ENCODE measurements around the gene CLHC1. TPM values are rescaled to one million over a fixed set of nuclear protein-coding genes. Genes with fewer than 3 reads are reported as not detected.
A peak's percentile ranks its signal among the peaks of the same experiment; 100 is the strongest.
"Not testable (repeated sequence)": the region's sequence is repeated elsewhere in the genome, so short reads cannot be mapped to it uniquely, and the experiment has no call there.

The CLHC1 gene
- total RNA-seq, 2 experiments from 2014 or later: 4.0 to 6.1 TPM

DNA sequence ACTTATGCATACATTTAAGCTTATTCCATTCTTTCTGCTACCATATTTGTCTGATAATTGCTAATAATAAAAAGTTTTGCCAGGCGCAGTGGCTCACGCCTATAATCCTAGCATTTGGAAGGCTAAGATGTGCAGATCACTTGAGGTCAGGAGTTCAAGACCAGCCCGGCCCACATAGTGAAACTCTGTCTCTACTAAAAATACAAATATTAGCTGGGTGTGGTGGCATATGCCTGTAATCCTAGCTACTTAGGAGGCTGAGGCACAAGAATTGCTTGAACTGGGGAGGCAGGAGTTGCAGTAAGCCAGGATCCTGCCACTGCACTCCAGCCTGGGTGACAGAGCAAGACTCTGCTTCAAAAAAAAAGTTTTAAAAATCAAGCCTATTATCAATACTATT, 27.5 kb upstream of the CLHC1 start:
- H3K9me3 Mint-ChIP-seq (ENCODE audit: low read depth); H3K27ac Mint-ChIP-seq; DNase-seq; ATAC-seq; POLR2A ChIA-PET; intact Hi-C loops (cut with DNase I, micrococcal nuclease); H3K4me1 Mint-ChIP-seq; H3K4me3 Mint-ChIP-seq; H3K27me3 Mint-ChIP-seq: not testable (repeated sequence)
- H3K36me3 Mint-ChIP-seq (ENCODE audit: low read depth): peaks cover 23% of the 10 kb centered on the region
- CTCF ChIA-PET: interaction anchor here (0.7 to 1.1 kb wide), 2 partner anchors 15 to 361 kb away, joined by 3 to 4 read pairs; no protein-coding TSS in a partner anchor

DNA sequence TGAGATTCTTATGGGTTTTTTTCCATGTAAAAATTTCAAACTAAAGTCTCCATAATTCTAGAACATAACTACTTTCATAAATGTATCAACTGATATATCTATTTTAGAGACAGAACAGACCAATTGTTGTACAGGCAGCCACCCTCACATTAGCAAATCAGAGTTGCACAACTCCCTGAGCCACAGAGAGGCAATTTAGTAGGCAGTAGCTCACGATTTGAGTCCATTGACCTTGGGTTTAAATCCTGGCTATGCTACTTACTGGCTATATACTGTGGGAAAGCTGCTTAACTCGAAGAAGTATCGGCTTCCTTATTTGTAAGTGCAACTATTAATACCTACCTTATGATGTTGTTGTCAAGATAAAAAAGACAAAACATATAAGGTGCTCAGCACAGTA, 20.7 kb upstream of the CLHC1 start:
- Mint-ChIP-seq H3K4me3 (no peak overlapping the region), H3K27me3 (no peaks in the 10 kb centered on the region), H3K27ac (no peak overlapping the region), H3K4me1 (no peaks in the 10 kb centered on the region), H3K9me3 (ENCODE audit: low read depth) (no peaks in the 10 kb centered on the region), H3K36me3 (ENCODE audit: low read depth) (peaks cover 30% of the 10 kb centered on the region)
- ATAC-seq (no peak), DNase-seq (no peak)
- POLR2A ChIA-PET: no interaction called here
- intact Hi-C loops (cut with DNase I, micrococcal nuclease): no loop called here
- CTCF ChIA-PET: no interaction called here

DNA sequence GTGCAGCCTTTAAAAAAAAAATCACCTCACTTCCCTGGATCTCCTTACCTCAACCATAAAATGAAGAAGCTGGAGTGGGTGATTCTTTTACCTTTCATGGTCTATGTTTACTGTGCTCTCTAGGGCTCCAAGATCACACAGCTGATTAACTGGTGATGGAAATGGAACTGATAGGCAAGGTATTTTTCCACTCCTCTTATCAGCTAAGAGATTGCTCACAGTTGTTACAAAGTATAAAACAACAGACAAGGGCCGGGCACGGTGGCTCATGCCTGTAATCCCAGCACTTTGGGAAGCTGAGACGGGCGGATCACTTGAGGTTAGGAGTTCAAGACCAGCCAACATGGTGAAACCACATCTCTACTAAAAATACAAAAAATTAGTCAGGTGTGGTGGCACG, 14.9 kb upstream of the CLHC1 start:
- ATAC-seq (no peak), DNase-seq (no peak)
- ChIA-PET CTCF (no interaction called here), POLR2A (interaction anchor here (1.6 kb wide), 1 partner anchor 272 kb away, joined by 3 read pairs; the partner anchor contains the start of gene CFAP36)
- Mint-ChIP-seq H3K27ac (no peak overlapping the region), H3K36me3 (ENCODE audit: low read depth) (peaks cover 34% of the 10 kb centered on the region), H3K27me3 (no peaks in the 10 kb centered on the region), H3K4me1 (no peaks in the 10 kb centered on the region), H3K9me3 (ENCODE audit: low read depth) (no peaks in the 10 kb centered on the region), H3K4me3 (no peak overlapping the region)
- intact Hi-C loops (cut with DNase I, micrococcal nuclease): no loop called here

DNA sequence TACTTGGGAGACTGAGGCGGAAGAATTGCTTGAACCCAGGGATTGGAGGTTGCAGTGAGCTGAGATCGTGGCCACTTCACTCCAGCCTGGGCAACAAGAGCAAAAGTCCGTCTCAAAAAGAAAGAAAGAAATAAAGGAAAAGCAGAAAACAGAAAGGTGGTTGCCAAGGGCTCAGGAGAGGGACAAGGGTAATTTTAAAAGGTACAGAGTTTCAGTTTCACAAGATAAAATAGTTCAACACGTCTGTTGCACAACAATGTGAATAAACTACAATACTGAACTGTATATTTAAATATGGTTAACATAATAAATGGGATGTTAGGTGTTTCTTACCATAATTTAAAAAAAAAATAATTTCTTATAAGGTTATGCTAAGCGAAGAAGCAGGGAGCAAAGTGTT, 13.3 kb upstream of the CLHC1 start:
- CTCF ChIA-PET: interaction anchor here (0.8 kb wide), 1 partner anchor 23 kb away, joined by 4 read pairs; no protein-coding TSS in a partner anchor
- POLR2A ChIA-PET: no interaction called here
- Mint-ChIP-seq H3K27ac (no peak overlapping the region), H3K9me3 (ENCODE audit: low read depth) (no peaks in the 10 kb centered on the region), H3K27me3 (no peaks in the 10 kb centered on the region), H3K4me1 (no peaks in the 10 kb centered on the region), H3K36me3 (ENCODE audit: low read depth) (peaks cover 33% of the 10 kb centered on the region), H3K4me3 (no peak overlapping the region)
- intact Hi-C loops (cut with DNase I, micrococcal nuclease): no loop called here
- ATAC-seq (no peak), DNase-seq (no peak)

DNA sequence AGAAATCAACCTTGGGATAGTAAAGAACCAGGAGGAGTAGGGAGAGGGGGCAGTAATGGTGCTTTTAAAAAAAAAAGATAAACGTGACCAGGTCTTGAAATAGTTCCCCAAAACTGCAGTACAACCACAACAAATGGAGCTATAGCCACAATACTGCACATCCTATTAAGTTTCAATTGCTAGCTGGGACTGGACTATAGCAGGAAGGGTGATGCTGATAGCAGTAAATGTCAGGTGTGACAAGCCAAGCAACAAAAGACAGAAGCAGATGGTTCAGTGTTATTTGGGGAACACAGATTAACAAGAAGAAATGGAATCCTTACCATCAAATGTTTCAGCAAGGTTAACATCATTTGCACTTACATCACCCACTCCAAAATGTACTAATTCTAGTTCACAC, 10.5 kb upstream of the CLHC1 start:
- Mint-ChIP-seq H3K4me3 (no peak overlapping the region), H3K27ac (no peak overlapping the region), H3K27me3 (no peaks in the 10 kb centered on the region), H3K36me3 (ENCODE audit: low read depth) (peaks cover 30% of the 10 kb centered on the region), H3K9me3 (ENCODE audit: low read depth) (no peaks in the 10 kb centered on the region), H3K4me1 (no peaks in the 10 kb centered on the region)
- ATAC-seq: no peak
- ChIA-PET CTCF (no interaction called here), POLR2A (no interaction called here)
- intact Hi-C loops (cut with DNase I, micrococcal nuclease): no loop called here
- no peak for DNase-seq

DNA sequence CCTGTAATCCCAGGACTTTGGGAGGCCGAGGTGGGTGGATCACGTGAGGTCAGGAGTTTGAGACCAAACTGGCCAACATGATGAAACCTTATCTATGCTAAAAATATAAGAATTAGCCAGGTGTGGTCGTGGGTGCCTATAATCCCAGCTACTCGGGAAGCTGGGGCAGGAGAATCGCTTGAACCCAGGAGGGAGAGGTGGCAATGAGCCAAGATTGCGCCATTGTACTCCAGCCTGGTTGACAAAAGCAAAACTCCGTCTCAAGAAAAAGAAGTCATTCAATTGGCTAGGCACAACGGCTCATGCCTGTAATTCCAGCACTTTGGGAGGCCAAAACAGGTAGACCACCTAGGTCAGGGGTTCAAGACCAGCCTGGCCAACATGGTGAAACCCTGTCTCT, 9.5 kb upstream of the CLHC1 start:
- H3K4me3 Mint-ChIP-seq; H3K27me3 Mint-ChIP-seq; CTCF ChIA-PET; H3K27ac Mint-ChIP-seq; DNase-seq; POLR2A ChIA-PET; intact Hi-C loops (cut with DNase I, micrococcal nuclease); ATAC-seq; H3K9me3 Mint-ChIP-seq (ENCODE audit: low read depth); H3K4me1 Mint-ChIP-seq: not testable (repeated sequence)
- H3K36me3 Mint-ChIP-seq (ENCODE audit: low read depth): peaks cover 30% of the 10 kb centered on the region

DNA sequence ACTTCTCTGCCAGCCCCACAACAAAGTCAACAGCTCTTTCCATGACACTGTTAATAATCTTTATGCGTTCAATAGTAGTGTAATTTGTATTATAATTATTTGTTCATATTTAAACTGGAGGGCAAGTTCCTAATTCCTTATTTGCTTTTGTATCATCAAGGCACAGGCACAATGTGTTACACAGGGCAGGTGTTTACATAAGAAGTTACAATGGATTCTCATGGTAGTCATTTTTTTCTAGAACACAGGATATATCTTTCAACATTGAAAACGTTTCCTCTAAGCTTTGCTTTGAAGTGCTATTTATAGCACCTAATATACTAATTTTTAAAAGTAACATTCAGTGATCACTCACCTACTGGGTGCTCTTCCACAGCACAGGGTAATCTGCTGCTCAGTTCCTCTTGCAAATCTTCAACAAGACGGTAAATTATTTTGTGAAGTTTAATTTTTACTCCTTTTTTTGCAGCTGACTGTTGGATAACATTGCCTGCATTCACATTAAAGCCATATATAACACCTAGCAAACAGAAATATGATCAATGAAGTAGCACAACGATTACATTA, 7.6 kb upstream of the CLHC1 start:
- Mint-ChIP-seq H3K4me3 (no peak overlapping the region), H3K27ac (no peak overlapping the region), H3K27me3 (no peaks in the 10 kb centered on the region), H3K9me3 (ENCODE audit: low read depth) (no peaks in the 10 kb centered on the region), H3K4me1 (peaks cover 14% of the 10 kb centered on the region), H3K36me3 (ENCODE audit: low read depth) (peaks cover 45% of the 10 kb centered on the region)
- POLR2A ChIA-PET: no interaction called here
- intact Hi-C loops (cut with DNase I, micrococcal nuclease): loop anchor here in 1 of 2 experiments (10.0 kb wide), 1 partner anchor 515 kb away; the partner anchor contains the start of gene EML6
- ATAC-seq (no peak), DNase-seq (no peak)
- CTCF ChIA-PET: no interaction called here

DNA sequence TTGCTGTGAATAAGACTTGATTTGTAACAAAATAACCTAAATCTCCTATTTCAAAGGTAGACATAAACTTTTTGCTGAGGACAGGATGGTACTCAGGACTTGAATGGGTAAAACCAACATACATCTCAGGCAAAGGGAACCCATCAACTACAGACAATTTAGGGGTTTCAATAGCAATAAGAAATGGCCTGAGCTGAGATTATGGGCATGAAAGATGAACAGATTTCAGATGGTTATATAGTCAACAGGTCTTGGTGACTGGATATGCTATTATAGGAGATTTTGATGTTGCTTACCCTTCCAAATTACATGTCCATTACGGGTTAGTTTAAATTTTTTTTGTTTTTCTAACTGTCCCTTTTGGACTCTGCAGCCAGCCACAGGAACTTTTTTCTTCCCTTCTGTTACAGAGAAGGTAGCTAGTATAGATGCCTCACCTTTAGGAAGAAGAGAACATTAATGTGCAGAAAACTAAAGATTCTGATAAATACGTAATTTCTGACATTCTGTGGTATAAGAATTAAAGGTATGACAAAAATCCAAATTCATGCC, 5.0 kb upstream of the CLHC1 start:
- ATAC-seq (no peak), DNase-seq (no peak)
- intact Hi-C loops (cut with DNase I, micrococcal nuclease): loop anchor here in 1 of 2 experiments (10.0 kb wide), 1 partner anchor 512 kb away; the partner anchor contains the start of gene EML6
- Mint-ChIP-seq H3K4me3 (no peak overlapping the region), H3K27me3 (no peaks in the 10 kb centered on the region), H3K27ac (no peak overlapping the region), H3K36me3 (ENCODE audit: low read depth) (peaks cover 61% of the 10 kb centered on the region), H3K4me1 (peaks cover 28% of the 10 kb centered on the region), H3K9me3 (ENCODE audit: low read depth) (no peaks in the 10 kb centered on the region)
- CTCF ChIA-PET: no interaction called here
- POLR2A ChIA-PET: no interaction called here

DNA sequence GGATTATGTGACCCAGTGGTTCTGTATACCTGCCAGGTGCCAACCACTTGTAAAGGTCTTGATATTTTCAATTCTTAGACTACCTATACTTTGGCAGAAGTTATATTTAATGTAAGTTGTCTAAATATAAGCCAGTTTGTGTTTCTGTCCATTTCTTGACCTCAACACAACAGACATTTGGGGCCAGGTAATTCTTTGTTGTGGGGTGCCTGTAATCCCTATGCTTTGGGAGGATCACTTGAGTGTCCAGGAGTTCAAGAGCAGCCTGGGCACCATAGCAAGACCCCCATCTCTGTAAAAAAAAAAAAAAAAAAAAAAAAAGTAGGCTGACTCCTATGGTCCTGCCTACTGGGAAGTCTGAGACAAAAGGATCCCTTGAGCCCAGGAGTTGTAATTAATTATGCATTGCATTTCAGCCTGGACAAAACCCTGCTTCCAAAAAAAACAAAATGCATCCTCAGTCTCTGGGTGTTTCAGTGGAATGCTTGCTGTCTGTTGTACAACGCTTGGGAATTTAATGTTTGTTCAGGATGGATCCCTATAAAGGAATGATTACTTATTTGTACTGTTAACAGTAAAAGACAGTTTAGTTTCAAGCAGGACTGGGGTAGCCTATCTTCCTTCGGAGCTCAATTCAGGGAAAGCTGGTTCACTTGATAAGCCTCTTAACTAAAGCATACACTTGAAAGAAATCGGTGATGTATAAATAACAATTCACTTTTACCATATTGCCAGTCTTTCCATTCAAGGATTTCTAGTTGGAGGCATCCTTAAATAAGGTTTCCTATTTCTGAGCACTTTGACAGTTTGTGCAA, 3.8 kb upstream of the CLHC1 start:
- peaks cover 33% of the 10 kb centered on the region for H3K4me1 Mint-ChIP-seq
- POLR2A ChIA-PET: no interaction called here
- ATAC-seq (no peak), DNase-seq (no peak)
- H3K4me3 Mint-ChIP-seq: peak overlapping the region; percentile 98
- CTCF ChIA-PET: no interaction called here
- no peaks in the 10 kb centered on the region for H3K9me3 Mint-ChIP-seq (ENCODE audit: low read depth)
- peak overlapping the region; percentile 55 for H3K27ac Mint-ChIP-seq
- peaks cover 58% of the 10 kb centered on the region for H3K36me3 Mint-ChIP-seq (ENCODE audit: low read depth)
- intact Hi-C loops (cut with DNase I, micrococcal nuclease): loop anchor here in 1 of 2 experiments (10.0 kb wide), 1 partner anchor 511 kb away; the partner anchor contains the start of gene EML6
- H3K27me3 Mint-ChIP-seq: no peaks in the 10 kb centered on the region

DNA sequence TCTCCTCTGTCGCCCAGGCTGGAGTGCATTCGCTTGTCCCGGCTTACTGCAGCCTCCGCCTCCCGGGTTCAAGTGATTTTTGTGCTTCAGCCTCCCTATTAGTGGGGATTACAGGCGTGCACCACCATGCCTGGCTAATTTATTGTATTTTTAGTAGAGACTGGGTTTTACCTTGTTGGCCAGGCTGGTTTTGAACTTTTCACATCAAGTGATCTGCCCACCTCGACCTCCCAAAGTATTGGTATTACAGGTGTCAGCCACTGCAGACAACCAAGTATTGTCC, 1.5 kb upstream of the CLHC1 start:
- H3K36me3 Mint-ChIP-seq (ENCODE audit: low read depth): peaks cover 61% of the 10 kb centered on the region
- no peaks in the 10 kb centered on the region for H3K27me3 Mint-ChIP-seq
- CTCF ChIA-PET: no interaction called here
- peak overlapping the region; percentile 98 for H3K27ac Mint-ChIP-seq
- no peaks in the 10 kb centered on the region for H3K9me3 Mint-ChIP-seq (ENCODE audit: low read depth)
- DNase-seq (no peak), ATAC-seq (no peak)
- intact Hi-C loops (cut with DNase I, micrococcal nuclease): loop anchor here (2.0 to 10.0 kb wide), 9 partner anchors 35 to 1261 kb away; partner anchors contain the start of genes CCDC88A (in 1 of the 2), CFAP36 (in 1 of the 2), EML6 (in 1 of the 2) and MTIF2 (in 1 of the 2)
- H3K4me3 Mint-ChIP-seq: peak overlapping the region; percentile 98
- POLR2A ChIA-PET: no interaction called here
- H3K4me1 Mint-ChIP-seq: peaks cover 50% of the 10 kb centered on the region

DNA sequence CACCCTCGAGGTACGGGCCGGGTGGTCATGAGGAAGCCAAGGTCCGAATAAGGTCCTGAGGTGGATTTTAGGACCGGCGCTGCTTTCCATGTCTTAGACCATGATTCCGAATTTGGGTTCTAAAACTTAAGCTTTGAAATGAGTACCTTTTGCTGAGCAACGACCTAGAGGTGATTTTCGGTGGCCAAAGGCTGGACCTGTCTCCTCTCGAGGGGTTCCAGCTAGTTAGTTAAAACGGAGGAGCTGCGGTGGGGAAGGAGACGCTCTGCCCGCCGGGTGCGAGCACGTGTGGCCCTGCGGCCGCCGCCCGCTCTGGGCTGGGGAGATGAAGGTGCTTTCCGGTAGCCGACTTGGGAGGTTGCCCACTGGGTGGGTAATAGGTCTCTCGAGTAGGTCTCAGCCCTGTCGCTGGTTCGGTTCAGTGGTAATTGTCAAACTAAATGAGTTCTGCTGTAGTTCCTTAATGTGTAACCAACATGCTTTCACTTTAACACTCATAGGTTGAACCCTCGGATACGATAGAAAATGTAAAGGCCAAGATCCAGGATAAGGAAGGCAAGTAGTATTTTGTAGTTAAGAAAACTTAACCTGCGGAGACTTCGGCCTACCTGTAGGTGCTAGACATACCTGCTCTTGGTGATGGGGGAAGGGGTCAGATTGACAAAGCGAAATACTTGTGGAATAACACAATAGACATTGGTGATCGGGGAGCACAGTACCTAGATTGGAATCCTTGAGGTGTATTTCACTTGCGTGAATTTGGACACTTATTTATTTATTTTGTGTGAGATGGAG, 967 bp upstream of the CLHC1 start:
- intact Hi-C loops (cut with DNase I, micrococcal nuclease): loop anchor here (1.0 to 10.0 kb wide), 19 partner anchors 10 to 1466 kb away; partner anchors contain the start of genes CFAP36 (in 2 of the 2), EML6 (in 2 of the 2), MTIF2 (in 2 of the 2) and PPP4R3B (in 2 of the 2)
- Mint-ChIP-seq H3K36me3 (ENCODE audit: low read depth) (peaks cover 63% of the 10 kb centered on the region), H3K4me1 (peaks cover 55% of the 10 kb centered on the region), H3K9me3 (ENCODE audit: low read depth) (no peaks in the 10 kb centered on the region), H3K4me3 (peak overlapping the region; percentile 98), H3K27ac (peak overlapping the region; percentile 98), H3K27me3 (no peaks in the 10 kb centered on the region)
- CTCF ChIA-PET: interaction anchor here (1.0 kb wide), 1 partner anchor 334 kb away, joined by 3 read pairs; no protein-coding TSS in a partner anchor
- POLR2A ChIA-PET: interaction anchor here (1.0 to 1.5 kb wide), 3 partner anchors 9 to 208 kb away, joined by 3 to 11 read pairs (median 3); partner anchors contain the start of gene RTN4
- DNase-seq (peak; percentile 67), ATAC-seq (peak; percentile 20)

All from activated CD4-positive, alpha-beta T cell treated with anti-CD3 and anti-CD28 coated beads for 36 hours (primary cell).